HEK293 (cell line): ENCODE measurements around the gene SLC8A1.

ENCODE experiments used
- ZNF221 ChIP-seq: fragments of 450-650 bp; formaldehyde crosslinking; IDR thresholded peaks from 2 replicates; pipeline ENCODE4 v1.5.1; 2017; ENCODE audit warnings: missing biosample characterization, missing genetic modification characterization, borderline replicate concordance
- ZNF76 ChIP-seq: fragments of 450-650 bp; formaldehyde crosslinking; IDR thresholded peaks from 2 replicates; pipeline ENCODE4; 2016; ENCODE audit warnings: low read depth, missing biosample characterization, missing genetic modification characterization, borderline replicate concordance

- TF ChIP-seq ZNF221 (tag by site-specific recombination) (no peak), ZNF76 (tag by site-specific recombination) (no peak)
These were observed at the start of gene SLC8A1 for GRCh38 chr2:40451918-40452605.
